ENCODE measurements around the gene VAV1. TPM values are rescaled to one million over a fixed set of nuclear protein-coding genes. Genes with fewer than 3 reads are reported as not detected.

The VAV1 gene
- total RNA-seq, 4 donors from 2014 or later = 0.83 to 7.6 (median 3.6) TPM

GRCh38 chr19:6752256-6753177 lies 20.0 kb upstream of the VAV1 start:
- Histone ChIP-seq H3K4me3 (peak overlapping the region in 3 of 4 donors; percentile 36 to 64 (median 40)), H3K9me3 (no peaks in the 10 kb centered on the region), H3K4me1 (peaks cover 7 to 41% (median 11%) of the 10 kb centered on the region in 3 donors), H3K36me3 (peaks cover 14 to 89% (median 42%) of the 10 kb centered on the region in 3 donors), H3K27ac (peak overlapping the region; percentile 70 to 86 (median 81)), H3K27me3 (no peaks in the 10 kb centered on the region)
- intact Hi-C loops (cut with DNase I) = loop anchor here (10.0 kb wide), 1 partner anchor 112 kb away; no protein-coding TSS in a partner anchor
- WGBS, 2 donors = 67 to 91% methylated on average over 4 to 7 of the region's 50 CpGs
- DNase-seq = no peak
- TF ChIP-seq CTCF (IDR thresholded peaks at IDR 0.05) = no peak
- no peak for TF ChIP-seq POLR2A (IDR thresholded peaks at IDR 0.05)

- WGBS, 2 donors = 28 to 51% methylated on average over 8 to 17 of the region's 50 CpGs
- TF ChIP-seq CTCF (IDR thresholded peaks at IDR 0.05) (peak; percentile 33 to 61 (median 46)), POLR2A (IDR thresholded peaks at IDR 0.05) (no peak)
- Histone ChIP-seq H3K27me3 (no peaks in the 10 kb centered on the region), H3K4me3 (peak overlapping the region; percentile 10 to 64 (median 38)), H3K4me1 (peaks cover 7 to 41% (median 11%) of the 10 kb centered on the region in 3 donors), H3K9me3 (no peaks in the 10 kb centered on the region), H3K36me3 (peaks cover 12 to 88% (median 33%) of the 10 kb centered on the region in 3 donors), H3K27ac (peak overlapping the region; percentile 70 to 86 (median 81))
- intact Hi-C loops (cut with DNase I) = loop anchor here (10.0 kb wide), 1 partner anchor 111 kb away; no protein-coding TSS in a partner anchor
- peak; percentile 41 for DNase-seq
Observed at GRCh38 chr19:6753178-6754031, 19.1 kb upstream of the VAV1 start.

- H3K27ac ChIP-seq = peak overlapping the region in 3 of 4 donors; percentile 77 to 86 (median 85)
- intact Hi-C loops (cut with DNase I) = loop anchor here (10.0 kb wide), 1 partner anchor 111 kb away; no protein-coding TSS in a partner anchor
- H3K4me3 ChIP-seq = no peak overlapping the region
- peaks cover 12 to 88% (median 26%) of the 10 kb centered on the region in 3 donors for H3K36me3 ChIP-seq
- no peak for DNase-seq
- no peak for TF ChIP-seq CTCF (IDR thresholded peaks at IDR 0.05)
- no peak for TF ChIP-seq POLR2A (IDR thresholded peaks at IDR 0.05)
- no CpG with 5 or more reads among the region's 22 CpGs for WGBS, 2 donors
- peaks cover 7 to 41% (median 11%) of the 10 kb centered on the region in 3 donors for H3K4me1 ChIP-seq
- H3K9me3 ChIP-seq = no peaks in the 10 kb centered on the region
- H3K27me3 ChIP-seq = no peaks in the 10 kb centered on the region
Observed at GRCh38 chr19:6754136-6754535, 18.4 kb upstream of the VAV1 start.

- no peaks in the 10 kb centered on the region for H3K9me3 ChIP-seq
- H3K4me1 ChIP-seq = peaks cover 7 to 34% (median 11%) of the 10 kb centered on the region in 3 donors
- peaks cover 12 to 88% (median 20%) of the 10 kb centered on the region in 3 donors for H3K36me3 ChIP-seq
- WGBS, 2 donors = 90 to 93% methylated on average over 13 to 16 of the region's 23 CpGs
- intact Hi-C loops (cut with DNase I) = loop anchor here (10.0 kb wide), 1 partner anchor 110 kb away; no protein-coding TSS in a partner anchor
- TF ChIP-seq CTCF (IDR thresholded peaks at IDR 0.05) (no peak), POLR2A (IDR thresholded peaks at IDR 0.05) (no peak)
- DNase-seq = no peak
- no peaks in the 10 kb centered on the region for H3K27me3 ChIP-seq
- H3K27ac ChIP-seq = no peak overlapping the region
- H3K4me3 ChIP-seq = no peak overlapping the region
Observed at GRCh38 chr19:6754653-6755463, 17.6 kb upstream of the VAV1 start.

Data from esophagus squamous epithelium (tissue), 5 donors.